ENCODE data around the gene KCNAB3. TPM values are rescaled to one million over a fixed set of nuclear protein-coding genes. Genes with fewer than 3 reads are reported as not detected.

The KCNAB3 gene
- total RNA-seq, 2 donors from 2014 or later, result 1.1 to 2.6 TPM

DNA sequence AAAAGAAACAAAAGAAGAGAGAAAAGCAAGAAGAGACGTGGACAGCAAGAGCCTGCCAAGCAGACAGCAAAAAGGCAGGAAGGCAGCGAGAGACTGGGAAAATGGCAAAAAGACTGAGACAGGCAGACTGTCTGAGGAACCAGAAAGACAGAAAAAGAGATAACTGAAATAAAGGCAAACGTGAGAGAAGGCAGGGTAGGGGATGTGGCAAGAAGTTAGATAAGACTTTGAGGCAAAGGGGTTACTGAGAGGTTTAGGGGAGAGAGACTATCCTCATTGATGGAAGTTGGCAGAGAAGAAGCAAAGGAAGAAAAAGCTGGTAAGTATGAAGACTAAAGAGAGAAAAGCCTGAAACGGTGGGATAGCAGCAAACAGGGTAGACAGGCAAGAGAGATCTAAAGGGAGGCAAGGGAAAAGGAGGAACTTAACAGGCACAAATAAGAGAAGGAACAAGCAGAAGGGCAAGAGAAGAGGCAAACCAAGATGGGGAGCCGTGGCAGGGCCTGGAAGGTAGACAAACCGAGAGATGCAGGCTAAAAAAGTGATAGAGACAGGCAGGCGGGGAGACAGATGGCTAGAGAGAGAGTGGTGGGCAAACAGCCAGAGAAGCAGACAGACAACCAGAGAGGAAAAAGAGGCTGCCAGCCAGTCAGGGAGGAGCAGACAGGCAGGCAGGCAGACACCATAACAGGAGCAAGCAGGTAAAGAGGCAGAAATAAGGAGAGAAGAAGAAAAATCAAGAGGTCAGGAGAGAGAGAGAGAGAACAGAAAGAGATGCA is 48.2 kb downstream of the KCNAB3 start:
- TF ChIP-seq, protein P1, sequence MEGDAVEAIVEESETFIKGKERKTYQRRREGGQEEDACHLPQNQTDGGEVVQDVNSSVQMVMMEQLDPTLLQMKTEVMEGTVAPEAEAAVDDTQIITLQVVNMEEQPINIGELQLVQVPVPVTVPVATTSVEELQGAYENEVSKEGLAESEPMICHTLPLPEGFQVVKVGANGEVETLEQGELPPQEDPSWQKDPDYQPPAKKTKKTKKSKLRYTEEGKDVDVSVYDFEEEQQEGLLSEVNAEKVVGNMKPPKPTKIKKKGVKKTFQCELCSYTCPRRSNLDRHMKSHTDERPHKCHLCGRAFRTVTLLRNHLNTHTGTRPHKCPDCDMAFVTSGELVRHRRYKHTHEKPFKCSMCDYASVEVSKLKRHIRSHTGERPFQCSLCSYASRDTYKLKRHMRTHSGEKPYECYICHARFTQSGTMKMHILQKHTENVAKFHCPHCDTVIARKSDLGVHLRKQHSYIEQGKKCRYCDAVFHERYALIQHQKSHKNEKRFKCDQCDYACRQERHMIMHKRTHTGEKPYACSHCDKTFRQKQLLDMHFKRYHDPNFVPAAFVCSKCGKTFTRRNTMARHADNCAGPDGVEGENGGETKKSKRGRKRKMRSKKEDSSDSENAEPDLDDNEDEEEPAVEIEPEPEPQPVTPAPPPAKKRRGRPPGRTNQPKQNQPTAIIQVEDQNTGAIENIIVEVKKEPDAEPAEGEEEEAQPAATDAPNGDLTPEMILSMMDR (IDR thresholded peaks at IDR 0.05), result no peak
- peaks cover 4% of the 10 kb centered on the region for H3K4me1 ChIP-seq
- no peaks in the 10 kb centered on the region for H3K27me3 ChIP-seq
- no peaks in the 10 kb centered on the region for H3K36me3 ChIP-seq
- H3K4me3 ChIP-seq, result no peak overlapping the region
- H3K27ac ChIP-seq, result no peak overlapping the region
- intact Hi-C loops (cut with DNase I), result no loop called here
- H3K9me3 ChIP-seq, result no peaks in the 10 kb centered on the region
- peak overlapping the region in 1 of 2 donors; percentile 46 for H3K9ac ChIP-seq (ENCODE audit: low read depth in 2 of 2, low read length in 2 of 2)
- DNase-seq, result no peak

- no peak for DNase-seq
- intact Hi-C loops (cut with DNase I), result no loop called here
- TF ChIP-seq, protein P1 (IDR thresholded peaks at IDR 0.05), result no peak
- H3K9ac ChIP-seq (ENCODE audit: low read depth in 2 of 2, low read length in 2 of 2), result peak overlapping the region in 1 of 2 donors; percentile 46
- H3K9me3 ChIP-seq, result no peaks in the 10 kb centered on the region
- no peak overlapping the region for H3K4me3 ChIP-seq
- H3K27ac ChIP-seq, result no peak overlapping the region
- no peaks in the 10 kb centered on the region for H3K36me3 ChIP-seq
- no peaks in the 10 kb centered on the region for H3K27me3 ChIP-seq
- no peaks in the 10 kb centered on the region for H3K4me1 ChIP-seq
Measured at GRCh38 chr17:7880076-7880868, 49.4 kb downstream of the KCNAB3 start.

DNA sequence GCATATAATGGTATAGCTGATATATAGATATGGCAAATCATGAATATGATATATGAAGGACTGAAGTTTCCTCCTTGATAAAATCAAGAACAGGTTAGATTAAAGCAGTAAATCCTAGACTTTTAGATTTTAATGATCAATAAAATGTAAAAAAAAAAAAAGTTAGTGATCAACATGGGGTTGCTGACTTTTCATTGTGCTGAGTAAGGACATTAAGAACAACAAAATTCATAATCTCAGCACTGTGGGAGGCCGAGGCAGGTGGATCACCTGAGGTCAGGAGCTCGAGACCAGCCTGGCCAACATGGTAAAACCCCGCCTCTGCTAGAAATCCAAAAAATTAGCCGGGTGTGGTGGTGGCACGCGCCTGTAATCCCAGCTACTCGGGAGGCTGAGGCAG is 51.4 kb downstream of the KCNAB3 start:
- intact Hi-C loops (cut with DNase I), result no loop called here
- TF ChIP-seq, protein P1 (IDR thresholded peaks at IDR 0.05), result no peak
- Histone ChIP-seq H3K4me1 (no peaks in the 10 kb centered on the region), H3K27me3 (no peaks in the 10 kb centered on the region), H3K9me3 (no peaks in the 10 kb centered on the region), H3K27ac (no peak overlapping the region), H3K36me3 (no peaks in the 10 kb centered on the region), H3K9ac (ENCODE audit: low read depth in 2 of 2, low read length in 2 of 2) (no peak overlapping the region), H3K4me3 (no peak overlapping the region)
- DNase-seq, result no peak

DNA sequence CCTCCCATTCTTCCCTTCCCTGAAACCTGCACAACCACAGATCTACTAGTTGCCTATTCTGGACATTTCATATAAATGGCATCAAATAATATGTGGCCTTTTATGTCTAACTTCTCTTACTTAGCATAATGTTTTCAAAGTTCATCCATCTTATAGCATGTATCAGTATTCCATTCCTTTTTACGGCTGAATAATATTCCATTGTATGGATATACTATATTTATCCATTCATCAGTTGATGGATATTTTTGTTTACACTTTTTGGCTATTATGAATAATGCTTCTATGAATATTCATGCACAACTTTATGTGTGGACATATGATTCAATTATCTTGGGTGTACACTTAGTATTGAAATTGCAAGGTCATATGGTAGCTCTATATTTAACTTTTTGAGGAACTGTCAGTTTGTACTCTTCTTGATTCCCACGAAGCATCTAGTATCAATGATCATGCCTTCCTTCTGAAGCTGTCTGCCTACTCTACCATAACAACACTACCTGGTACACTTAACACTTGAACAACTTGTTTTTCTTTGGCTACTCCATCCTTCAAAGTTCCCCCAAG is 53.8 kb downstream of the KCNAB3 start:
- TF ChIP-seq, protein P1 (IDR thresholded peaks at IDR 0.05), result no peak
- Histone ChIP-seq H3K4me1 (no peaks in the 10 kb centered on the region), H3K36me3 (no peaks in the 10 kb centered on the region), H3K9ac (ENCODE audit: low read depth in 2 of 2, low read length in 2 of 2) (no peak overlapping the region), H3K27ac (no peak overlapping the region), H3K4me3 (no peak overlapping the region), H3K27me3 (no peaks in the 10 kb centered on the region), H3K9me3 (no peaks in the 10 kb centered on the region)
- DNase-seq, result no peak
- intact Hi-C loops (cut with DNase I), result no loop called here

DNA sequence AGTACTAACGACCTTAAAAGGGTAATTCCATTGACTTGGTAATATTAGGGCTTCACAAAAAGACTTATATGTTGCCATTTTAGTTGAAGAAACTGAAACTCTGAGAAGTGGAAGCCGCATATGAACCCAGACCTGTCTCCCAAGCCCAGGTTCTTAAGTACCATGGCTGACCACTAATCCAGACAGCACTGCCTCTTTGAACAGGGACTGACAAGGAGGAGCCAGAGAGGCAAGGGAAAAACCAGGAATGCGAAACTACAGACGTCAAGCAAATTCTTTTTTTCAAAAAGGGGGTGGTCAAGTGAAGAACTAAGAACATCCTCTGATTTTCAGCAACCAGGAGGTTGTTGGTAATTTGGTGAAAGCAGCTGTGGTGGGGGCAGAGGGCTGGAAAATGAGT is 56.6 kb downstream of the KCNAB3 start:
- no peaks in the 10 kb centered on the region for H3K9me3 ChIP-seq
- H3K9ac ChIP-seq (ENCODE audit: low read depth in 2 of 2, low read length in 2 of 2), result no peak overlapping the region
- no peaks in the 10 kb centered on the region for H3K27me3 ChIP-seq
- DNase-seq, result no peak
- H3K4me1 ChIP-seq, result no peaks in the 10 kb centered on the region
- H3K36me3 ChIP-seq, result no peaks in the 10 kb centered on the region
- no peak overlapping the region for H3K4me3 ChIP-seq
- H3K27ac ChIP-seq, result no peak overlapping the region
- intact Hi-C loops (cut with DNase I), result loop anchor here (5.0 kb wide), 1 partner anchor 174 kb away; no protein-coding TSS in a partner anchor
- TF ChIP-seq, protein P1 (IDR thresholded peaks at IDR 0.05), result no peak

Other genes with a start within 250 kb of the KCNAB3 start
- 10 to 100 TPM; 64.3 to 90.0 TPM for gene TP53, start 242.4 kb downstream of the KCNAB3 start, total RNA-seq
- gene WRAP53, start 241.4 kb downstream of the KCNAB3 start, total RNA-seq, result 10 to 100 TPM in 1 of 2 donors, 1 to 10 TPM in 1; 6.0 to 22.6 TPM
- under 1 TPM; 0.42 to 0.82 TPM for gene EFNB3, start 224.7 kb downstream of the KCNAB3 start, total RNA-seq
- under 1 TPM; 0.32 to 0.62 TPM for gene DNAH2, start 212.1 kb downstream of the KCNAB3 start, total RNA-seq
- gene KDM6B, start 95.6 kb downstream of the KCNAB3 start, total RNA-seq, result 10 to 100 TPM; 32.7 to 42.6 TPM
- 1 to 10 TPM; 2.5 to 2.7 TPM for gene TMEM88, start 74.8 kb downstream of the KCNAB3 start, total RNA-seq
- 100 to 1,000 TPM in 1 of 2 donors, 10 to 100 TPM in 1; 59.5 to 133 TPM for gene NAA38, start 72.3 kb downstream of the KCNAB3 start, total RNA-seq
- 10 to 100 TPM in 1 of 2 donors, 1 to 10 TPM in 1; 9.4 to 18.2 TPM for gene CYB5D1, start 71.9 kb downstream of the KCNAB3 start, total RNA-seq
- gene CHD3, start 41.1 kb downstream of the KCNAB3 start, total RNA-seq, result 100 to 1,000 TPM in 1 of 2 donors, 10 to 100 TPM in 1; 56.3 to 108 TPM
- gene RNF227, start 13.6 kb downstream of the KCNAB3 start, total RNA-seq, result 1 to 10 TPM; 2.8 to 3.0 TPM
- gene TRAPPC1, start 2.1 kb upstream of the KCNAB3 start, total RNA-seq, result 100 to 1,000 TPM; 116 to 129 TPM
- gene CNTROB, start 2.4 kb upstream of the KCNAB3 start, total RNA-seq, result 10 to 100 TPM; 23.9 to 40.6 TPM
- under 1 TPM; 0.21 to 0.37 TPM for gene GUCY2D, start 72.8 kb upstream of the KCNAB3 start, total RNA-seq
- gene ALOX15B, start 109.2 kb upstream of the KCNAB3 start, total RNA-seq, result under 1 TPM; 0.52 to 0.56 TPM
- gene ALOX12B, start 157.9 kb upstream of the KCNAB3 start, total RNA-seq, result under 1 TPM; 0.48 to 0.69 TPM
- not detected for gene ALOXE3, start 188.7 kb upstream of the KCNAB3 start, total RNA-seq
- not detected for gene HES7, start 194.2 kb upstream of the KCNAB3 start, total RNA-seq
- 10 to 100 TPM; 19.7 to 43.6 TPM for gene PER1, start 222.5 kb upstream of the KCNAB3 start, total RNA-seq
- 10 to 100 TPM; 34.0 to 38.8 TPM for gene VAMP2, start 233.1 kb upstream of the KCNAB3 start, total RNA-seq
- 10 to 100 TPM; 13.2 to 17.0 TPM for gene TMEM107, start 246.5 kb upstream of the KCNAB3 start, total RNA-seq